Suprapubic skin (tissue), 3 donors: ENCODE results near the gene MKX.

Experiments
- CTCF ChIP-seq, 2 donors: fragments of 200-600 bp in 1 of 2; fragments of 450-650 bp in 1 of 2; sonication (generic) in 1 of 2; IDR thresholded peaks; one replicate each; pipeline ENCODE4 v1.5.1; 2016 to 2019; ENCODE audit warnings: antibody characterized with exemption in 2 of 2, mild to moderate bottlenecking in 1 of 2, moderate library complexity in 1 of 2
- EP300 ChIP-seq: sonication (generic); formaldehyde crosslinking; IDR thresholded peaks from one replicate; pipeline ENCODE4 v1.6.1; 2017; ENCODE audit warnings: antibody characterized with exemption

- no peak for TF ChIP-seq CTCF (IDR thresholded peaks at IDR 0.05)
- TF ChIP-seq EP300: no peak
Measured at GRCh38 chr10:27730041-27730440, 15.6 kb downstream of the MKX start.
